CD4-positive, alpha-beta T cell treated with Interleukin-12 subunit alpha and Interleukin-12 subunit beta, for 1 hour (primary cell): ENCODE results near the gene HHLA2.
A peak's percentile ranks its signal among the peaks of the same experiment; 100 is the strongest.

Experiments
- DNase-seq: peaks from one replicate; pipeline ENCODE4 v3.0.0-alpha.2; 2020

HHLA2 gene

GRCh38 chr3:108300103-108300849 lies 3.9 kb downstream of the HHLA2 start:
- no peak for DNase-seq

GRCh38 chr3:108301695-108302404 lies 5.5 kb downstream of the HHLA2 start:
- no peak for DNase-seq

- DNase-seq, result no peak
Measured at GRCh38 chr3:108302570-108302969, 6.2 kb downstream of the HHLA2 start.

GRCh38 chr3:108305484-108306172 lies 9.3 kb downstream of the HHLA2 start:
- DNase-seq, result no peak

- no peak for DNase-seq
Measured at GRCh38 chr3:108311797-108312196, 15.4 kb downstream of the HHLA2 start.

- DNase-seq, result no peak
Measured at GRCh38 chr3:108312656-108313055, 16.3 kb downstream of the HHLA2 start.

- DNase-seq, result no peak
Measured at GRCh38 chr3:108315767-108316301, 19.5 kb downstream of the HHLA2 start.

- no peak for DNase-seq
Measured at GRCh38 chr3:108319428-108320082, 23.2 kb downstream of the HHLA2 start.

- no peak for DNase-seq
Measured at GRCh38 chr3:108320746-108321350, 24.5 kb downstream of the HHLA2 start.

- peak; percentile 26 for DNase-seq
Measured at GRCh38 chr3:108322352-108322751, 26.0 kb downstream of the HHLA2 start.

- DNase-seq, result no peak
Measured at GRCh38 chr3:108324177-108324576, 27.8 kb downstream of the HHLA2 start.

- no peak for DNase-seq
Measured at GRCh38 chr3:108327168-108327567, 30.8 kb downstream of the HHLA2 start.

- DNase-seq, result no peak
Measured at GRCh38 chr3:108328821-108329486, 32.6 kb downstream of the HHLA2 start.

- no peak for DNase-seq
Measured at GRCh38 chr3:108329508-108329907, 33.2 kb downstream of the HHLA2 start.

GRCh38 chr3:108329947-108330346 lies 33.6 kb downstream of the HHLA2 start:
- DNase-seq, result no peak

- DNase-seq, result no peak
Measured at GRCh38 chr3:108331792-108332191, 35.4 kb downstream of the HHLA2 start.

- DNase-seq, result no peak
Measured at GRCh38 chr3:108333961-108334360, 37.6 kb downstream of the HHLA2 start.

GRCh38 chr3:108334701-108335100 lies 38.4 kb downstream of the HHLA2 start:
- no peak for DNase-seq

GRCh38 chr3:108338901-108339545 lies 42.7 kb downstream of the HHLA2 start:
- DNase-seq, result no peak

- no peak for DNase-seq
Measured at GRCh38 chr3:108341911-108342310, 45.6 kb downstream of the HHLA2 start.

GRCh38 chr3:108342837-108343486 lies 46.6 kb downstream of the HHLA2 start:
- no peak for DNase-seq
